B cell (primary cell): ENCODE measurements around the gene PRELID2. TPM values are rescaled to one million over a fixed set of nuclear protein-coding genes. Genes with fewer than 3 reads are reported as not detected.

ENCODE experiments used
- ATAC-seq: fragments of 200-7000 bp; cut with Tn5 transposase; one replicate; pipeline ENCODE4 v1.10.0; 2021; ENCODE audit warnings: low read depth, mild to moderate bottlenecking, moderate number of reproducible peaks, moderate library complexity
- CTCF ChIA-PET: fragments of 350-600 bp; sonication (Branson Sonifier 250); formaldehyde crosslinking; loops from one replicate; lab custom pipeline; 2021; ENCODE audit warnings: antibody characterized with exemption, inconsistent platforms; lab: Charles Lee
- POLR2A ChIA-PET: fragments of 350-600 bp; sonication (Branson Sonifier 250); formaldehyde crosslinking; loops from one replicate; lab custom pipeline; 2021; ENCODE audit warnings: antibody characterized with exemption; lab: Charles Lee
- DNase-seq: peaks from one replicate; pipeline ENCODE4 v3.0.0; 2013
- H2AFZ ChIP-seq: 2 replicates; pipeline ENCODE4 v1.6.1; 2012; ENCODE audit warnings: mild to moderate bottlenecking, low read depth, low read length; ENCODE audit not compliant: insufficient read depth, poor library complexity, severe bottlenecking
- H3K27ac ChIP-seq, 2 donors: 1 replicate in 1 of 2; 2 replicates in 1 of 2; pipeline ENCODE4 v1.5.1; 2012 to 2013; ENCODE audit warnings: low read length in 2 of 2, mild to moderate bottlenecking in 2 of 2, moderate library complexity in 1 of 2
- H3K27me3 ChIP-seq, 4 experiments: fragments of 200-600 bp in 1 of 4; sonication (generic) in 1 of 4; replicated peaks in 1 of 4; 1 replicate in 2 of 4; 2 replicates in 2 of 4; pipeline versions ENCODE4 v1.6.1 to v1.7.0; 2013 to 2016; ENCODE audit warnings: low read length in 3 of 4, mild to moderate bottlenecking in 2 of 4, mixed read lengths in 1 of 4, moderate library complexity in 1 of 4; ENCODE audit not compliant: insufficient read depth in 4 of 4, control insufficient read depth in 3 of 4; ENCODE audit errors: control extremely low read depth in 1 of 4
- H3K36me3 ChIP-seq, 2 experiments: replicated peaks in 1 of 2; 1 replicate in 1 of 2; 2 replicates in 1 of 2; pipeline versions ENCODE4 v1.6.1 to v1.7.1; 2013; ENCODE audit warnings: low read length in 1 of 2; ENCODE audit not compliant: insufficient read depth in 2 of 2, control insufficient read depth in 1 of 2; ENCODE audit errors: control extremely low read depth in 1 of 2, extremely low read depth in 1 of 2
- H3K4me1 ChIP-seq, 2 donors: fragments of 200-600 bp in 1 of 2; sonication (generic) in 1 of 2; 1 replicate in 1 of 2; 2 replicates in 1 of 2; pipeline versions ENCODE4 v1.5.1 to v1.6.1; 2013 to 2017; ENCODE audit warnings: low read length in 2 of 2; ENCODE audit not compliant: control insufficient read depth in 2 of 2, insufficient read depth in 2 of 2
- H3K4me2 ChIP-seq: replicated peaks from 2 replicates; pipeline ENCODE3; 2012; ENCODE audit warnings: mild to moderate bottlenecking, low read depth, low read length; ENCODE audit not compliant: poor library complexity, severe bottlenecking
- H3K4me3 ChIP-seq, 5 experiments: fragments of 200-600 bp in 1 of 5; sonication (generic) in 1 of 5; 1 replicate in 3 of 5; 2 replicates in 2 of 5; pipeline versions ENCODE4 v1.5.1 to v1.7.0; 2011 to 2016; ENCODE audit warnings: low read length in 4 of 5, mild to moderate bottlenecking in 4 of 5, low read depth in 2 of 5, control low read depth in 1 of 5, moderate library complexity in 1 of 5; ENCODE audit not compliant: insufficient read depth in 1 of 5; ENCODE audit errors: control extremely low read depth in 1 of 5, extremely low read depth in 1 of 5
- H3K79me2 ChIP-seq: fragments of 200-600 bp; sonication (generic); one replicate; pipeline ENCODE4 v1.6.0; 2016; ENCODE audit warnings: low read length; ENCODE audit not compliant: control insufficient read depth, insufficient read depth
- H3K9ac ChIP-seq: fragments of 200-600 bp; sonication (generic); 2 replicates; pipeline ENCODE4 v1.6.1; 2017; ENCODE audit warnings: mild to moderate bottlenecking, low read length, moderate library complexity
- H3K9me3 ChIP-seq, 3 donors: one replicate each; pipeline versions ENCODE4 v1.6.1 to v1.7.1; 2013; ENCODE audit warnings: low read length in 2 of 3; ENCODE audit not compliant: control insufficient read depth in 2 of 3, insufficient read depth in 1 of 3; ENCODE audit errors: control extremely low read depth in 1 of 3
- H4K20me1 ChIP-seq: 2 replicates; pipeline ENCODE4 v1.6.0; 2012; ENCODE audit warnings: mild to moderate bottlenecking, low read length; ENCODE audit not compliant: insufficient read depth, control insufficient read depth, poor library complexity, severe bottlenecking
- H3K27ac Mint-ChIP-seq: one replicate; pipeline ENCODE4 v1.8.0; 2021; ENCODE audit warnings: mixed read lengths
- H3K27me3 Mint-ChIP-seq: one replicate; pipeline ENCODE4 v1.8.0; 2021; ENCODE audit warnings: mixed read lengths
- H3K4me1 Mint-ChIP-seq: one replicate; pipeline ENCODE4 v1.8.0; 2021; ENCODE audit warnings: mixed read lengths
- H3K4me3 Mint-ChIP-seq: one replicate; pipeline ENCODE4 v1.8.0; 2021; ENCODE audit warnings: mixed read lengths
- H3K9me3 Mint-ChIP-seq: one replicate; pipeline ENCODE4 v1.8.0; 2022; ENCODE audit warnings: mixed read lengths; ENCODE audit not compliant: insufficient read depth
- EZH2 ChIP-seq: IDR thresholded peaks from 2 replicates; pipeline ENCODE4 v1.6.1; 2012; ENCODE audit warnings: borderline replicate concordance, low read depth, mild to moderate bottlenecking, moderate library complexity, low read length; ENCODE audit not compliant: insufficient read depth, poor library complexity, severe bottlenecking
- WGBS: methylation state at CpG from one replicate; pipeline ENCODE4 v1.1.5; 2013; ENCODE audit warnings: missing lambda C conversion rate; ENCODE audit not compliant: insufficient coverage; 5-methylcytosine and 5-hydroxymethylcytosine counted together
- intact Hi-C: fragments of 100-400 bp; cut with micrococcal nuclease; formaldehyde crosslinking; loops from one replicate; pipeline ENCODE4 v1.10.0; 2022
- polyA plus RNA-seq: library from polyadenylated mRNA; depleted of rRNA; stranded (reverse); fragments of >200 nt; gene quantifications from 2 replicates; pipeline ENCODE4 v1.2.3, GENCODE V29; 2012
- total RNA-seq, 2 donors: library from RNA; stranded (reverse); fragments of 120-200 nt in 1 of 2; gene quantifications; 1 replicate in 1 of 2; 2 replicates in 1 of 2; pipeline versions ENCODE4 v1.2.3 to v1.2.4, GENCODE V29; 2013 to 2022
- TF ChIP-seq, protein P1 (sequence below): fragments of 200-600 bp; IDR thresholded peaks from one replicate; pipeline ENCODE4 v1.8.0; 2022; ENCODE audit warnings: antibody characterized with exemption, mild to moderate bottlenecking

Gene PRELID2
- total and polyA plus RNA-seq, 2 donors (not counting 1 experiment from before 2014, with no cell fraction given) = 0.63 to 2.7 TPM

DNA sequence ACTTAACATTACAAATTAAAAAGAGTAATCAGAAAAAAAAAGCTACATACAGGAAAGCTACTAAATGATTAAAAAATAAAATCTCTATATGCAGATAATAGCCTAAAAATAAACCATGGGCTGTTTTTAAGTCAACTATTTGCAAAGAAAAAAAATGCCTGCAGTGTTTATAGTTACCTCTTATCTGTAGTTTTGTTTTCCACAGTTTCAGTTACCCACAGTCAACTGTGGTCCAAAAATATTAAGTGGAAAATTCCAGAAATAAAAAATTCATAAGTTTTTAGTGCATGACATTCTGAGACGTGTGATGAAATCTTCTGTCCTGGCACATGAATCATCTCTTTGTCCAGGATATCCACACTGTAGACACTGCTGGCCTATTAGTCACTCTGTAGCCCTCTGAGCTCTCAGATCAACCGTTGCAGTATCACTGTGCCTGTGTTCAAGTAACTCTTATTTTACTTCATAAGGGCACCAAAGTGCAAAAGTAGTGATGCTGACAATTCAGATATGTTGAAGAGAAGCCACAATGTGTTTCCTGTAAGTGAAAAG, 59.2 kb downstream of the PRELID2 start:
- H3K4me2 ChIP-seq = no peak overlapping the region

DNA sequence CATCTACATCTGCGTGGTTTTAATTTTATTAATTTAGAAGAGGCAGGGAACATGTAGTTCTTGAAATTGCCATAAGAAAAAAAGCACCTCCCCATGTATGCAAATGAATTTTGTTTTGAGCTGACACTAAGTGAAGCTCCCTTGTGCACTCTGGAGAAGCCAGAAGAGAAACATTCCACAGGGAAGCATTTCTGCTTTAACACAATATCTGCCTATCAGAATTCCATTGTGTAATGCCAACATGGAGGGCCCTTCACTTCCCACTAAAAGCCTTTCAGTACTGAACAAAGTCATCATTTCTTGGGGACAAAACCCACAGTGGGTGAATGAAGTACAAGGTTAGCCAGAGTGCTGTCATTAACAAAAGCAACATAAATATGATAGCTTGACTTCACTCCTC, 59.7 kb downstream of the PRELID2 start:
- H3K36me3 ChIP-seq = no peaks in the 10 kb centered on the region
- H3K4me2 ChIP-seq = no peak overlapping the region
- WGBS = no CpG with 5 or more reads among the region's 1 CpG
- Mint-ChIP-seq H3K4me1 (no peaks in the 10 kb centered on the region), H3K4me3 (no peak overlapping the region), H3K27me3 (no peaks in the 10 kb centered on the region), H3K9me3 (no peaks in the 10 kb centered on the region), H3K27ac (no peak overlapping the region)
- H3K79me2 ChIP-seq = no peaks in the 10 kb centered on the region
- no peaks in the 10 kb centered on the region for H4K20me1 ChIP-seq
- no peak overlapping the region for H3K27ac ChIP-seq
- DNase-seq = no peak
- ChIA-PET POLR2A (no interaction called here), CTCF (no interaction called here)
- H3K9ac ChIP-seq = no peak overlapping the region
- TF ChIP-seq EZH2 = no peak
- TF ChIP-seq, protein P1, sequence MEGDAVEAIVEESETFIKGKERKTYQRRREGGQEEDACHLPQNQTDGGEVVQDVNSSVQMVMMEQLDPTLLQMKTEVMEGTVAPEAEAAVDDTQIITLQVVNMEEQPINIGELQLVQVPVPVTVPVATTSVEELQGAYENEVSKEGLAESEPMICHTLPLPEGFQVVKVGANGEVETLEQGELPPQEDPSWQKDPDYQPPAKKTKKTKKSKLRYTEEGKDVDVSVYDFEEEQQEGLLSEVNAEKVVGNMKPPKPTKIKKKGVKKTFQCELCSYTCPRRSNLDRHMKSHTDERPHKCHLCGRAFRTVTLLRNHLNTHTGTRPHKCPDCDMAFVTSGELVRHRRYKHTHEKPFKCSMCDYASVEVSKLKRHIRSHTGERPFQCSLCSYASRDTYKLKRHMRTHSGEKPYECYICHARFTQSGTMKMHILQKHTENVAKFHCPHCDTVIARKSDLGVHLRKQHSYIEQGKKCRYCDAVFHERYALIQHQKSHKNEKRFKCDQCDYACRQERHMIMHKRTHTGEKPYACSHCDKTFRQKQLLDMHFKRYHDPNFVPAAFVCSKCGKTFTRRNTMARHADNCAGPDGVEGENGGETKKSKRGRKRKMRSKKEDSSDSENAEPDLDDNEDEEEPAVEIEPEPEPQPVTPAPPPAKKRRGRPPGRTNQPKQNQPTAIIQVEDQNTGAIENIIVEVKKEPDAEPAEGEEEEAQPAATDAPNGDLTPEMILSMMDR = no peak
- intact Hi-C loops = no loop called here
- no peaks in the 10 kb centered on the region for H3K4me1 ChIP-seq
- no peaks in the 10 kb centered on the region for H3K27me3 ChIP-seq
- no peak for ATAC-seq
- no peak overlapping the region for H2AFZ ChIP-seq
- peaks cover 0 to 13% (median 0%) of the 10 kb centered on the region in 3 donors for H3K9me3 ChIP-seq
- H3K4me3 ChIP-seq = no peak overlapping the region

More for the DNA sequence above, 59.2 kb downstream of the PRELID2 start:
- no peak overlapping the region for H3K4me3 ChIP-seq
- WGBS = 100% methylated on average over 1 of the region's 2 CpGs
- POLR2A ChIA-PET = no interaction called here
- H3K27ac Mint-ChIP-seq = no peak overlapping the region
- TF ChIP-seq EZH2 = no peak
- TF ChIP-seq, protein P1 = no peak
- no peak overlapping the region for H3K9ac ChIP-seq
- H4K20me1 ChIP-seq = no peaks in the 10 kb centered on the region
- intact Hi-C loops = no loop called here
- no peaks in the 10 kb centered on the region for H3K27me3 ChIP-seq
- H3K79me2 ChIP-seq = no peaks in the 10 kb centered on the region
- H2AFZ ChIP-seq = no peak overlapping the region
- CTCF ChIA-PET = no interaction called here
- no peaks in the 10 kb centered on the region for H3K27me3 Mint-ChIP-seq
- no peak overlapping the region for H3K27ac ChIP-seq
- no peaks in the 10 kb centered on the region for H3K36me3 ChIP-seq
- H3K9me3 ChIP-seq = peaks cover 0 to 13% (median 0%) of the 10 kb centered on the region in 3 donors
- ATAC-seq (no peak), DNase-seq (no peak)
- no peak overlapping the region for H3K4me3 Mint-ChIP-seq
- H3K9me3 Mint-ChIP-seq = no peaks in the 10 kb centered on the region
- H3K4me1 ChIP-seq = no peaks in the 10 kb centered on the region
- H3K4me1 Mint-ChIP-seq = no peaks in the 10 kb centered on the region
